Measurements from ENCODE around the gene TBC1D14. TPM values are rescaled to one million over a fixed set of nuclear protein-coding genes. Genes with fewer than 3 reads are reported as not detected.

TBC1D14 gene
- total and polyA plus RNA-seq, 2 of the 4 experiments (the other 2 are of a cell fraction), result 31.7 to 40.7 TPM

GRCh38 chr4:7017446-7018048, 107.9 kb downstream of the TBC1D14 start:
- Histone ChIP-seq H3K9me1 (ENCODE audit: insufficient read depth, low read length) (peaks cover 23% of the 10 kb centered on the region), H2BK15ac (ENCODE audit: low read depth, low read length) (no peak overlapping the region), H2BK120ac (ENCODE audit: low read depth, low read length) (no peak overlapping the region), H3K27me3 (ENCODE audit: control insufficient read depth, insufficient read depth, low read length) (no peaks in the 10 kb centered on the region), H4K5ac (ENCODE audit: low read depth, low read length) (no peak overlapping the region), H3K9ac (ENCODE audit: low read depth, low read length) (no peak overlapping the region), H3K4me2 (ENCODE audit: low read depth, low read length) (no peak overlapping the region), H3K23ac (ENCODE audit: low read depth, low read length) (no peak overlapping the region), H4K91ac (ENCODE audit: insufficient read depth, low read depth, low read length) (no peak overlapping the region), H2AK9ac (replicated peaks; ENCODE audit: low read depth, low read length, poor library complexity) (no peak overlapping the region), H3K36me3 (ENCODE audit: control insufficient read depth, insufficient read depth, low read length) (peaks cover 46% of the 10 kb centered on the region), H2AK5ac (ENCODE audit: low read depth, low read length) (no peak overlapping the region), H3K79me1 (ENCODE audit: low read depth in 1 of 2, low read length in 2 of 2) (peaks cover 19 to 44% of the 10 kb centered on the region in 2 experiments), H3K18ac (ENCODE audit: low read depth, low read length) (no peak overlapping the region), H3K56ac (ENCODE audit: extremely low read depth, insufficient read depth, low read length) (no peak overlapping the region), H3K4me1 (ENCODE audit: control insufficient read depth, insufficient read depth, low read length) (peaks cover 8% of the 10 kb centered on the region), H2AFZ (replicated peaks; ENCODE audit: low read length, poor library complexity) (no peak overlapping the region), H3K14ac (replicated peaks; ENCODE audit: low read depth, low read length) (no peak overlapping the region), H4K20me1 (ENCODE audit: insufficient read depth, low read length) (no peaks in the 10 kb centered on the region), H3K4ac (ENCODE audit: low read depth, low read length) (no peak overlapping the region), H4K8ac (ENCODE audit: low read depth in 2 of 2, low read length in 2 of 2) (no peak overlapping the region), H3K9me3 (ENCODE audit: control insufficient read depth, insufficient read depth, low read length) (no peaks in the 10 kb centered on the region), H3K27ac (ENCODE audit: insufficient read depth, low read length) (no peak overlapping the region), H2BK5ac (ENCODE audit: low read depth, low read length, poor library complexity, severe bottlenecking) (no peak overlapping the region), H3K4me3 (ENCODE audit: insufficient read depth, low read depth, low read length) (no peak overlapping the region), H2BK20ac (ENCODE audit: low read depth, low read length) (no peak overlapping the region; the same call in 1 of the 2 replicates)
- CTCF ChIA-PET, result interaction anchor here (0.8 kb wide), 1 partner anchor 10 kb away, joined by 3 read pairs; no protein-coding TSS in a partner anchor
- WGBS, 2 experiments (ENCODE audit: extremely low coverage in 2 of 2, insufficient read length in 1 of 2), result 97% methylated on average over 5 of the region's 6 CpGs; no CpG with 5 or more reads in 1 of the 2 experiments
- DNase-seq, result no peak
- dilution Hi-C loops (cut with HindIII; ENCODE audit: low sequenced_read_pairs, unreplicated experiment) (no loop called here), intact Hi-C loops (cut with micrococcal nuclease) (no loop called here), in situ Hi-C loops (cut with MboI; ENCODE audit: low sequenced_read_pairs) (no loop called here)
- ATAC-seq (ENCODE audit: low read depth), result no peak
- POLR2A ChIA-PET (ENCODE audit: unreplicated experiment), result no interaction called here
- no TSS peak for BruUV-seq (replicated peaks)
- TF ChIP-seq MAFK (IDR thresholded peaks at IDR 0.05; ENCODE audit: low read depth, low read length) (peak; percentile 99), BHLHE40 (IDR thresholded peaks at IDR 0.05; ENCODE audit: low read depth, low read length) (no peak)
